Activated CD4-positive, alpha-beta T cell treated with anti-CD3 and anti-CD28 coated beads, Interleukin-2, amount 50 U/mL, for 48 hours (primary cell): Measurements from ENCODE around the gene BLVRA.
"Not testable (repeated sequence)": the region's sequence is repeated elsewhere in the genome, so short reads cannot be mapped to it uniquely, and the experiment has no call there.

ENCODE experiments used
- DNase-seq, 2 experiments: peaks; one replicate each; pipeline ENCODE4 v3.0.0-alpha.2; 2020

The BLVRA gene

DNA sequence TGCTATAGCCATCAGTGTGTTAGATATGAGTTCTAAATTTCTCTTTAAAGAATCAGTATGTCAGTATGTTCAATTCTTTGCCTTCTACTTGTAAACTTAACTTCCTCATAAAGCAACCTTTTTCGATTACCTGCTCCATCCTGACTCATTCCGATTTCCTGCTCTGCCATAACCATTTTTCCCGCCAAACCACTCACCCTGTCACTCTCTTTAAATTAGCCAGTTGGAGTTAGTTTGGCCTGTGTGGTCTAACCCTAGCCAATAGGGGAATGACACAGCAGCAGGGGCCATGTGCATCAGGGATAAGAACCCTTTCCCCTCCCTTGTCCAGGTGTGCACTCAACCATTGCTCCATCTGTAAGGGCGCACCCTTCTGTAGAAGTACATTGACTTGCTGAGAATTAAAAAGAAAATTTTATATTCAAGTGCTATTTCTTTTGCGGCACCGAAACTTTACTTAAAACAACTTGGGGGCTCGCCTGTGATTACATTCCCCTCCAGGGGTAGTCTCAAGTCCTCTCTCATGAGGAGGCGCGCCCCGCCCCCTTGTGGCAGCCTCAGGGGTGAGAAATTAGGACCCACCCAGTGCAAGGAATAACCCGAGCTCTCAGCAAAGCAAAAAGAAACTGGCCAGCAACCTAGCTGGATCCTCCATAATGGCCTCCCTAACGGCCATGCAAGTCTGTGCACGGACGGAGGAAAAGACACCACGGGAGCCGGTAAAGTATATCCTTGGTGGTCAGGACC lies 51.9 kb downstream of the BLVRA start:
- peak; percentile 56 to 63 for DNase-seq

DNA sequence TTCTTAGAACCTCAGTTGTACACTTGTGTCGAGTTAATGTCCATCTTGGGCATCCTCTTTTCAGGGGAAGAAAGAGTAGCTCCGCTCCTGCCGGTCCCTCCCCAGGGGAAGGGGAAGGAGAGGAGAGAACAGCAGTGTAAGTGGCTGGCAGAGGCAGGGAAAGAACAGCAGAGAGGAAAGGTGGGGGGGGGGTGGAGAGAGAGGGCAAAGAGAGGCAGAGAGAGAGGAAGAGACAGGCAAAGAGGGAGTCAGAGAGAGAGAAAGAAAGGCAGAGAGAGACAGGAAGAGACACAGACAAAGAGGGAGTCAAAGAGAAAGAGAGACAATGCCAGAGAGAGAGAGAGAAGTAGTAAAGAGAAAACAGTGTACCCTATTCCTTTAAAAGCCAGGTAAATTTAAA lies 56.9 kb downstream of the BLVRA start:
- no peak for DNase-seq

DNA sequence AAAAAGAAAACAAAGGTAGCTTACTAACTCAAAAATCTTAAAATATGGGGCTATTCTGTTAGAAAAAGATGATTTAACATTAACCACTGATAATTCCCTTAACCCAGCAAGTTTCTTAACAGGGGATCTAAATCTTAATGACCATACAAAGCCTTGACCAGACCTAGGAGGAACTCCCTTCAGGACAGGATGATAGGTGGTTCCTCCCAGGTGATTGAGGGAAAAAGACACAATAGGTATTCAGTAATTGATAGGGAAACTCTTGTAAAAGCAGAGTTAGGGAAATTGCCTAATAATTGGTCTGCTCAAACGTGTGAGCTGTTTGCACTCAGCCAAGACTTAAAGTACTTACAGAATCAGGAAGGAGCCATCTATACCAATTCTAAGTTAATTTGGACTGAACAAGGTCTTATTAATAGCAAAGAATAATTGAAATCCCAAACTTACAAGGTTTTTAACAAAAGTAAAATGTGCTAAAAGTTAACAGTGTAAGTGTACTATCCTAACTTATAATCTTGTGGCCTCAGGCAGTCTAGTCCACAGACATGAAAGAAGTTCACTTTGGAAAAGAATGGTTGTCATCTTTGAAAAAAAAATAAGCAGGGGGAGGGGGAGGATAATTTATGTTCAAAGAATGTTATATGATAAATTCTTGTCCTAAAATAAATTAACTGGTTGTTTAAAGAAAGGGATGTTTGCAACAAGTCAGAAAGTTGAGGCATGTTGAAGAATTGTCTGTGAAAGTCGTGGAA lies 57.7 kb downstream of the BLVRA start:
- DNase-seq: not testable (repeated sequence)

DNA sequence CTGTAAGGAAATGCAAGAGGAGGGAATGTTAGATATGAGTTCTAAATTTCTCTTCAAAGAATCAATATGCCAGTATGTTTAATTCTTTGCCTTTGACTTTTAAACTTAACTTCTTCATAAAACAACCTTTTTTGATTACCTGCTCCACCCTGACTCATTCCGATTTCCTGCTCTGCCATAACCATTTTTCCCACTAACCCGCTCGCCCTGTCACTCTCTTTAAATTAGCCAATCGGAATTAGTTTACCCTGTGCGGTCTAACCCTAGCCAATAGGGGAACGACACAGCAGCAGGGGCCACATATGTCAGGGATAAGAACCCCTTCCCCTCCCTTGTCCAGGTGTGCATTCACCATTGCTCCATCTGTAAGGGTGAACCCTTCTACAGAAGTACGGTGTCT lies 64.9 kb downstream of the BLVRA start:
- DNase-seq: not testable (repeated sequence)

DNA sequence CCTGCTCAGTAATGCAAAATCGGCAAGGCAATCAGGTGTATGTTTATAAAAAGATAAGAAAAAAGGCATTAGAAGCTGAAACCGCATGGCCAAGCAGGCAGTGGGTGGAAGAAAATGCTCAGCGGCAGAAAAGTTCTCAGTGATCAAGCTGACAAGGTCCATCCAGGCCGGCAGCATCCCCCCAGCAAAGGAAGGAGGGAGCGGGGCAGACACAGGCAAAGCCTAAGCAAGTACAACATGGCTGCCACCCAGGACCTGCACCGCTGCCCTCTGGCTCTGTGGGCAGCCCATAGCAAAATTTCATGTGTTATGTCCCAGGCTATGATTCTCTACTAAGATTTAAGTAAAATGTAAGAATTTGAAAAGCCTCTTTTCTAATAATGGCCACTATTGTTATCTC lies 65.5 kb downstream of the BLVRA start:
- DNase-seq: no peak

DNA sequence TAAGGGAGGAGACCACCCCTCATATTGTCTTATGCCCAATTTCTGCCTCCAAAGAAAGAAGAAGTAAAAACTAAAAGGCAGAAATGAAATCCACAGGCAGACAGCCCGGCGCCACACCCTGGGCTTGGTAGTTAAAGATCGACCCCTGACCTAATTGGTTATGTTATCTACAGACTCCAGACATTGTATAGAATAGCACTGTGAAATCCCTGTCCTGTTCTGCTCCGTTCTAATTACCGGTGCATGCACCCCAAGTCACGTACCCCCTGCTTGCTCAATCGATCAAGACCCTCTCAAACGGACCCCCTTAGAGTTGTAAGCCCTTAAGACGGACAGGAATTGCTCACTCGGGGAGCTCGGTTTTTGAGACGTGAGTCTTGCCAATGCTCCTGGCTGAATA lies 66.0 kb downstream of the BLVRA start:
- DNase-seq: not testable (repeated sequence)

DNA sequence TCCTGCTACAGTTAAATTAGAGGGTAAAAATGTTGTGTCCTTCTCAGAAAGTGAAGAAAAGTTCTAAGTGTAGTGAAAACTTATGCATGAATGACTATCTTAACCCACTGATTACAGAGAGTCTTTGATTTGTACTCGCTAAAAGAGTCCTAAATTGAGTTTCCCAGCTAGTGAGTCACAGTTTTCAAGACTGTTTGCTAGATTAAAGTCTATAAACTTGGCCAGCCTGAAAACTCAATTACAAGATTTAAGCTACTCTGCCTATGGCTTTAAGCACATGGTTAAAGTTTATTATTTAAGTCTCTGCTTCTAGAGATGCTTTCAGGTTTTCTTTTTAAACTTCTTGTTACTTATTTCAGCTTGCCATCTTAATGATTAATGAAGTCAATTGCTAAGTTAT lies 66.5 kb downstream of the BLVRA start:
- no peak for DNase-seq

DNA sequence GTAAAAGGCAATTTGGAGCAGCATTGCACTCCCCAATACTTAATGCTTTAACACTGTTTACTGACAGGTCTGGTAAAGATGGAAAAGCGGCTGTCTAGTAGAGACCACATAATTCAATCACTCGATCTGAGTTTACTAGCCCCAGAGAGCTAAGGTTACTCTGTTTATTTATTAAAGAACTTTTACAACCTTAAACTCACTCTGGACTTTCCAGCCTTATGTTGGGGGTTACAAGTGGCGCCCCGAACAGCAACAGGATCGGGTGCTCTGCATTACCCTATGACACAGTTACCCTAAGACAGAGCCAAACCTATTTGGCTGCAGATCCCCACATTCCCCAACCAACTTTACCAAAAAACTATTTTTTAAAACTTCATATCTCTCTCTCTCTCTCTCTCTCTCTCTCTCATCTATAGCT lies 66.9 kb downstream of the BLVRA start:
- DNase-seq: no peak

DNA sequence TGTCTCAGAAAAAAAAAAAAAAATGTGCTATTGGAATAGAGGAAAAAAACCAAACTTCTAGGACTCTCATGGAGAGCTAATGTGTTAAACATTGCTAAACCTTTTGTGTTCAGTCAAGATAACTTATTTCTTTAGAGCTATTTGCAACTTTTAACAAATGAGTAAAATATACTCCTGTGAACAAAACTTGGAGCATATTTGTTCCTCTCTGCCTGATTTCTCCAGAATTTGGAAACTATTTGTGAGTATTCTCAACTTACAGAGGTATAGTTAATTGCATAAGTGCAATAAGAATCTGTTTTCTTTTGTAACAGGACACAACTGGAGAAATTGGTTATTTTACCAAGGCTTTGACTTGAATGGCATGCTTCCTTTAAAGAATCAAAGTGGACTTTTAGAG lies 72.4 kb downstream of the BLVRA start:
- not testable (repeated sequence) for DNase-seq

DNA sequence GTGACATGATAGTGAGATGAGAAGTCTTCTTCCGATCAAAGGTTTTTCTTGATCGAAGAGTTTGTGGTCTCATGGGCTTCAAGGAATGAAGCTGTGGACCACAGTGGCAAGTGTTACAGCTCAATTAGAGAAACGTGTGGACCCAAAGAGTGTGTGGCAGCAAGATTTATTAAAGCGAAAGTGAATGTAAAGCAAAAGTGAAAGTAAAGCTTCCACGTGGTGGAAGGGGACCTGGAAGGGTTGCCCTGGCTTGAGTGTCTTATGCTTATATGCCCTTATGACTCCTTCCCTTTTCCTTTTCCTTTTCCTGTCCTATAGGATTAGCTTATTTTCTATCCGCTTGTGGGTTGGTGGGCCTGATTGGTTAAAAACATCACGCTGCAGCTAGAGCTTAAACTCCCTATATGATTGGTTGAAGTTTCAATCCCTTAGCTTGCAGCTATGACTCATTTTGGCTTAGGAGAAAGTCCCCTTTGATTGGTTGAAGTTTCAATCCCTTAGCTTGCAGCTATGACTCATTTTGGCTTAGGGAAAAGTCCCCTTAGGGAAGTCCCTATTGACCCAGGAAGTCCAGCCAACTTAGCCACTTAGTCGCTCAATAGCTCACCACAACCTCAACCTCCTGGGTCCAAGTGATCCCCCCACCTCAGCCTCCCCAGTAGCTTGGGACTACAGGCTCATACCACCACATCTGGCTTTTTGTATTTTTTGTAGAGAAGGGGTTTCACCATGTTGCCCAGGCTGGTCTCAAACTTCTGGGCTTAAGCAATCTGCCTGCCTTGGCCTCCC lies 76.2 kb downstream of the BLVRA start:
- peak; percentile 24 to 44 for DNase-seq

DNA sequence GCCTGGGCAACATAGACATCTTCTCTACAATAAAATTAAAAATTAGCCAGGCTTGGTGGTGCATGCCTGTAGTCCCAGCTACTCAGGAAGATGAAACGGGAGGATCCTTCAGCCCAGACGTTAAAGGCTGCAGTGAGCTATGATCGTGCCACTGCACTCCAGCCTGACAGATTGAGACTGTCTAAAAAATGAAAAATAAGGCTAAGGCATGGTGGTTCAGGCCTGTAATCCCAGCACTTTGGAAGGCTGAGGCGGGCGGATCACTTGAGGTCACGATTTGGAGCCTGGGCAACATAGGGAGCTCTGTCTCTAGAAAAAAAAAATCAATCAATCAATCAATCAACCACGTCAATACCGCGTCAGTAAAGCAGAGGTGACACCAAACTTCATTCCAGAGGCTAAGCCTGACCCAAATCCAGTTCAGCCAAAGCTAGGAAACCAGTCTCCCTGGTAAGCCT lies 79.8 kb downstream of the BLVRA start:
- DNase-seq: no peak

DNA sequence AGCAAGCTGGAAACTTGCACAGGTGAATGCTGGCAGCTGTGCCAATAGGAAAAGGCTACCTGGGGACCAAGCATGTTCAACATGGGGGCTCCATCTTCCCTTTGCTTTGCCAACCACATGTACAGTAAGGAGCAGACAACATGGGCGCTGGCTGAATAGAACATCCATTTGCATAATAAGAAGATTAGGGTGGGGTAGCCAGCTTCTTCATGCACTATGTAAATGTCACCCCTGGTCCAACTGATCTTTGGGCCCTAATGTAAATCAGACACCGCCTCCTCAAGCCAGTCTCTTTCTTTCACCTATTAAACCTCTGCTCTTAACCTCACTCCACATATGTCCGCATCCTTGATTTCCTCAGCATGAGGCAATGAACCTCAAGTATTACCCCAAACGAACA lies 84.8 kb downstream of the BLVRA start:
- DNase-seq: no peak

DNA sequence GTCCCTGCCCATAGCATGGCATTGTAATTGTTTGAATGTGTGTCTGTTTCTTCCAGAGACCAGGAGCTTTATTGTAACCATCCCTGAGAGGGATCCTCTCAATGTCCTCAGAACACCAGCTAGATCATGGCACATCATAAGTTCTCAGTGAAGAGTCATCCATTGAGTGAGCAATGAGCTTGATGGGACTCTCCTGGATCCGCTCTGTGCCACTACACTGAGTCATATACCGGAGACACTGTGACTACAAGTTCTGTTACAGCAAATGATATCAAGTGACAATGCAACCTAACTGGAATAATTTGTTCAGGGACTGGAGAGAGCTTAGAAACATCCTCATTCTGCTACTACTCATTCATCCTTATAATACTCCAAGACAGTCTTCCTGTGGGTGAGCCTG lies 85.8 kb downstream of the BLVRA start:
- no peak for DNase-seq

DNA sequence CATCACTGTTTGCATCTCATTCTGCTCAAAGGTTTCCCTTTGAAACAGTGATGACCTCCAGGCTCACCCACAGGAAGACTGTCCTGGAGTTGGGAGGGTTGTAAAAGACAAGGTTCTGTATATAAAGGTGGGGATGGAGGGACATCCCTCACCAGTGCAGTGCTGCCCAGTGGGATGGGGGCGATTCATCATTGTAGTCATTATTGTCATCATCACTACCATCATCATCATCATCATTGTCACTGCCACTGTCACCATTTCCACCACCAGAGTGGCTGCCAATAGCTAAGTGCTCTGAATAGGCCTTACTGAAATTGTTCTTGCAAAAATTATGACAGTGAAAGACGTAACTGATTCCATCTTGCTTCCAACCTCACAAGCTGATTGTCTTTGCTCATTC lies 86.2 kb downstream of the BLVRA start:
- DNase-seq: no peak

DNA sequence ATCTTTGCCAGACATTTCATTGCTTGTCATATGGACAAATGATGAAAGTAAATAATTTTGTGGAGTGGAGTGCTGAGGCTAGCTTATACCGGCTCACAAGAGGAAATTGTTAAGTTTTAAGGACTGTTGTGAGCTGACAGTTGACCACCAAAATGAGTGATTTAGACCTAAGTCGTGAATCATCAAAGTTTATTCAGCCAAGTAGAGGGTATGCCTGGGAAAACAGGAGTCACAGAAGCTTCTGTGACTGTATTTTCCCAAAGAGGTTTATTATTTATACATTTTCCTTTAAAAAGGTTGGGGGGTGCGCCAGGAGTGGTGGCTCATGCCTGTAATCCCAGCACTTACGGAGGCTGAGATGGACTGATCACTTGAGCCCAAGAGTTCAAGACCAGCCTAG lies 89.0 kb downstream of the BLVRA start:
- DNase-seq: no peak

DNA sequence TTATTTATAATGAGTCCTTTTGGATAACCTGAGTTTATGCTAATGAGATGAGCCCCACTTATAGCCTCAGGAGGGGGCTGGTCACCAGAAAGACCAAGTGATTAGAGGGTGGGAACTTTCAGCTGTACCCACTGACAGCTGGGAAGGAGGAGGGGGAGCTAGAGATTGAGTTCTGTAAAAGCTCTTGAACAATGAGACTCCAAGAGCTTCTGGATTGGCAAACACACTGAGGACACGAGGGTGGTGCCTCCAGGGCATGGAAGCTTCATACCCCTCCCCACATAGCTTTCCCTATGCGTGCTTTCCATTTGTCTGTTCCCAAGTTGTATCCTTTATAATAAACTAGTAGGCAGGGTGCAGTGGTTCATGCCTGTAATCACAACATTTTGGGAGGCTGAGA lies 90.6 kb downstream of the BLVRA start:
- no peak for DNase-seq

DNA sequence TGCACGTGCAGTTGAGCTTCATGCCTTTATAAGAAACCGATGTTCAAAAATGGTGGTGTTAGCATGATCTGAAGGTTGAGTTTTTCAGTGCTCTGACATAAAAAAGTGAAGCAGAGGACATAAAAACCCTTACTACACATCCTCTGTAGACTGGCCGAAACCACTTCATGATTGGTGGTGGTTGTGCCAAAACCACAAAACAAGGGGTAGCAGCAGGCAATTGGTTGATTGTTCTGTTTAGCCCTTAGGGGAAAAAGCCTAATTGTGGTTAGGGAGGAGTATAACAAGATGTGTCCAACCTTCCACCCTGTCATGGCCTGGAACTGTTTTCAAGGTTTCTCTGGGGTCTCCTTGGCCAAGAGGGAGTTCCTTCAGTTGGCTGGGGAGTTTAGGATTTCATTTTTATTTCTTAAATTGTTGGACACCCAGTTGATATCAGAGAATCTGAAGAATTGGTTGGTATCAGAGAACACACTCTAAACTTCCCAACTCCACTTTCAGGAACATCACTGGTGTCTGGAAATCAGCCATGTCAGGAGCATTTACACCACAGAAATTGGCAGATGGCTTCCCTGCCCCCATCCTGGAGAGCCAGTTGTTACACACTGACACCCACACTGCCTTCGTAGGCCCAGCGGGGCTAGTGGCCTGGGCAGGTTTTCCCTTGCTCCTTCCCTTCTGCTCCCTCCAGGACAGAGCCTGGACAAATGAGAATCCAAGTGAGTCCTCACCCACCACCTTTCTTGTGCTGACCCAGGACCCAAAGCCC lies 92.1 kb downstream of the BLVRA start:
- no peak for DNase-seq

DNA sequence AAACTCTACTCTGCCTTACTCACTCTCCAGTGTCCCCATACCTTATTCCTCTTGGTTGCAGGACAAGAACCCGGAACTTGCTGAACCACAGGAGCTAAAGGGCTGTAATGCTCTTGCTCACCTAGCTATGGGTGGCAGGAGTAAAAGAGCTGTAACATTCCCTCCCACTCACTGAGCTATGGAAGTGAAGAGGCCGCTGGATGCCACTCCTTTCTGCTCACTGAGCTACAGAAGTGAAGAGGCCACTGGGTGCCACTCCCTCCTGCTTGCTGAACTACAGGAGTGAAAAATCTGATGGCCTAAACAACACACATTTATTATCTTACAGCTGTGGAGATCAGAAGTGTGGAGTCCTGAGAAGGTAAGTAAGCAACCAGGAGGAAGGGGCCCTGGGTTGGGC lies 93.3 kb downstream of the BLVRA start:
- DNase-seq: no peak

DNA sequence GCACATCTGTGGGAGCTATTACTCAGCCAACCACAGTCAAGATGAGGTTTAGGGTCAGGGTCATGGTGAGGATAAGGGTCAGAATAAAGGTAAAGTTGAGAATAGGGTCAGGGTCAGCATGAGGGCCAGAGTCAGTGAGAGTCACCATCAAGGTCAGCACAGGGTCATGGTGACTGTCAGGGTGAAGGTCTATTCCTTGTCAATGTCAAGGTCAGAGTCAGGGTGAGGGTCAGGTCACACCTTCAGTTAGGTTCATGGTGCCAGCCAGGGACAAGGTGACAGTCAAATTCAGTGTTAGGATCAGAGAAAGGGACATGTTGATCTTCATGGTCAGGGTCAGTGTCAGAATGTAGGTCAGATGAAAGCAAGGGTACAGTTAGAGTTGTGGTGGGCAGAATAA lies 96.7 kb downstream of the BLVRA start:
- no peak for DNase-seq

DNA sequence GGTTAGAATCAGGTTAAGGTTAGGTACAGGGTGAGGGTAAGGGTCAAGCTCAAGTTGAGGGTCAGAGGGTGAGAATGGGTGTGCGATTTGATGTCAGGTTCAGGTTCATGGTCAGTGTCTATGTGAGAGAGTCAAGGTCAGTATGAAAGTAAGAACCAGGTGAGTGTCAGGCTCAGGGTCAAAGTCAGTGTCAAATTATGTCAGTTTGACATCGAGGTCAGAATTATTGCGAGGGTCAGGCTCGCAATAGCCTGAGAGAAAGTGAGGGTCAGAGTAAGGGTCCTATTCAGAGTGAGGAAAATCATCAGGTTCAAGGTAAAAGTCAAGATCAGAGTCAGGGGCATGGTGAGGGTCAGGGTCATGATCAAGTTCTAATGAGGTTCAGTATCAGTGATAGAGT lies 97.8 kb downstream of the BLVRA start:
- no peak for DNase-seq
